OCI-M2 (cell line): ENCODE measurements around the gene PLD6.
"Not testable (repeated sequence)": the region's sequence is repeated elsewhere in the genome, so short reads cannot be mapped to it uniquely, and the experiment has no call there.

Source experiments
- DNase-seq: peaks from one replicate; lab custom pipeline; 2025; ENCODE audit not compliant: unreplicated experiment; lab: John Stamatoyannopoulos, UW

The PLD6 gene

GRCh38 chr17:17179371-17179827, 26.7 kb downstream of the PLD6 start:
- no peak for DNase-seq

GRCh38 chr17:17177176-17177575, 29.0 kb downstream of the PLD6 start:
- DNase-seq = no peak

GRCh38 chr17:17176341-17176740, 29.8 kb downstream of the PLD6 start:
- no peak for DNase-seq

GRCh38 chr17:17175917-17176316, 30.2 kb downstream of the PLD6 start:
- DNase-seq = no peak

GRCh38 chr17:17175340-17175739, 30.8 kb downstream of the PLD6 start:
- no peak for DNase-seq

GRCh38 chr17:17173921-17174320, 32.2 kb downstream of the PLD6 start:
- DNase-seq = no peak

- DNase-seq = no peak
Observed at GRCh38 chr17:17172990-17173389, 33.1 kb downstream of the PLD6 start.

GRCh38 chr17:17172001-17172939, 33.9 kb downstream of the PLD6 start:
- no peak for DNase-seq

GRCh38 chr17:17171186-17171585, 34.9 kb downstream of the PLD6 start:
- no peak for DNase-seq

GRCh38 chr17:17170346-17170985, 35.7 kb downstream of the PLD6 start:
- no peak for DNase-seq

- no peak for DNase-seq
Observed at GRCh38 chr17:17169396-17169795, 36.7 kb downstream of the PLD6 start.

- no peak for DNase-seq
Observed at GRCh38 chr17:17168401-17168800, 37.7 kb downstream of the PLD6 start.

GRCh38 chr17:17167986-17168385, 38.1 kb downstream of the PLD6 start:
- no peak for DNase-seq

- DNase-seq = no peak
Observed at GRCh38 chr17:17167356-17167755, 38.8 kb downstream of the PLD6 start.

GRCh38 chr17:17166446-17166845, 39.7 kb downstream of the PLD6 start:
- DNase-seq = no peak

- no peak for DNase-seq
Observed at GRCh38 chr17:17165666-17166308, 40.3 kb downstream of the PLD6 start.

GRCh38 chr17:17164676-17165075, 41.5 kb downstream of the PLD6 start:
- no peak for DNase-seq

GRCh38 chr17:17164156-17164555, 42.0 kb downstream of the PLD6 start:
- DNase-seq = no peak

GRCh38 chr17:17161759-17162158, 44.4 kb downstream of the PLD6 start:
- DNase-seq = no peak

- no peak for DNase-seq
Observed at GRCh38 chr17:17161121-17161520, 45.0 kb downstream of the PLD6 start.

- DNase-seq = no peak
Observed at GRCh38 chr17:17159571-17159970, 46.6 kb downstream of the PLD6 start.

- not testable (repeated sequence) for DNase-seq
Observed at GRCh38 chr17:17158506-17158905, 47.6 kb downstream of the PLD6 start.
